T-helper 17 cell (primary cell): ENCODE results near the gene ARHGAP27. TPM values are rescaled to one million over a fixed set of nuclear protein-coding genes. Genes with fewer than 3 reads are reported as not detected.
A peak's percentile ranks its signal among the peaks of the same experiment; 100 is the strongest.

Experiments
- ATAC-seq: fragments of 150-1000 bp; cut with Tn5 transposase; 2 replicates; pipeline ENCODE4 v1.10.0; 2021; ENCODE audit warnings: mild to moderate bottlenecking, moderate library complexity
- DNase-seq, 3 donors: peaks; one replicate each; pipeline versions ENCODE4 v3.0.0 to v3.0.0-alpha.2; 2020 to 2021
- H3K9me3 ChIP-seq: one replicate; pipeline ENCODE4 v1.7.0; 2013; ENCODE audit warnings: low read length, mild to moderate bottlenecking; ENCODE audit not compliant: control insufficient read depth, poor library complexity, severe bottlenecking
- H3K27ac Mint-ChIP-seq: one replicate; pipeline ENCODE4 v1.8.0; 2022; ENCODE audit warnings: mild to moderate bottlenecking, moderate library complexity, mixed read lengths
- H3K27me3 Mint-ChIP-seq: one replicate; pipeline ENCODE4 v1.8.0; 2022; ENCODE audit warnings: mixed read lengths
- H3K36me3 Mint-ChIP-seq: one replicate; pipeline ENCODE4 v1.8.0; 2022; ENCODE audit warnings: low read depth, mixed read lengths
- H3K4me1 Mint-ChIP-seq: one replicate; pipeline ENCODE4 v1.8.0; 2022; ENCODE audit warnings: mild to moderate bottlenecking, mixed read lengths
- H3K4me3 Mint-ChIP-seq: one replicate; pipeline ENCODE4 v1.8.0; 2022; ENCODE audit warnings: mild to moderate bottlenecking, moderate library complexity, mixed read lengths
- total RNA-seq, 4 donors: library from RNA in 2 of 4; stranded (reverse) in 2 of 4; gene quantifications; one replicate each; pipeline ENCODE4 v1.2.3 and lab custom pipeline; 2022 to 2026

Gene ARHGAP27
- total RNA-seq, 2 donors from 2014 or later, result 42.0 to 55.4 TPM

- H3K27ac Mint-ChIP-seq, result no peak overlapping the region
- no peaks in the 10 kb centered on the region for H3K9me3 ChIP-seq
- no peak for DNase-seq
Observed at GRCh38 chr17:45386178-45386577, 46.5 kb downstream of the ARHGAP27 start.

GRCh38 chr17:45385331-45385997, 47.2 kb downstream of the ARHGAP27 start:
- DNase-seq (peak; percentile 78 to 88 (median 86)), ATAC-seq (peak; percentile 95)
- H3K9me3 ChIP-seq, result no peaks in the 10 kb centered on the region
- Mint-ChIP-seq H3K4me3 (no peak overlapping the region), H3K27me3 (peaks cover 34% of the 10 kb centered on the region), H3K36me3 (peaks cover 3% of the 10 kb centered on the region), H3K27ac (no peak overlapping the region), H3K4me1 (peaks cover 19% of the 10 kb centered on the region)

More at GRCh38 chr17:45386178-45386577, 46.5 kb downstream of the ARHGAP27 start:
- H3K4me1 Mint-ChIP-seq, result peaks cover 20% of the 10 kb centered on the region
- H3K36me3 Mint-ChIP-seq, result peaks cover 3% of the 10 kb centered on the region
- ATAC-seq, result no peak
- H3K27me3 Mint-ChIP-seq, result peaks cover 34% of the 10 kb centered on the region
- no peak overlapping the region for H3K4me3 Mint-ChIP-seq

- Mint-ChIP-seq H3K27me3 (peaks cover 33% of the 10 kb centered on the region), H3K27ac (no peak overlapping the region), H3K36me3 (peaks cover 3% of the 10 kb centered on the region), H3K4me1 (peaks cover 21% of the 10 kb centered on the region), H3K4me3 (no peak overlapping the region)
- no peaks in the 10 kb centered on the region for H3K9me3 ChIP-seq
- ATAC-seq (no peak), DNase-seq (no peak)
Observed at GRCh38 chr17:45384789-45385262, 47.8 kb downstream of the ARHGAP27 start.

- ATAC-seq (no peak), DNase-seq (no peak)
- H3K36me3 Mint-ChIP-seq, result peaks cover 3% of the 10 kb centered on the region
- no peak overlapping the region for H3K27ac Mint-ChIP-seq
- H3K4me1 Mint-ChIP-seq, result peaks cover 21% of the 10 kb centered on the region
- H3K27me3 Mint-ChIP-seq, result peaks cover 27% of the 10 kb centered on the region
- H3K4me3 Mint-ChIP-seq, result peak overlapping the region; percentile 52
- no peaks in the 10 kb centered on the region for H3K9me3 ChIP-seq
Observed at GRCh38 chr17:45384047-45384788, 48.5 kb downstream of the ARHGAP27 start.

- peaks cover 24% of the 10 kb centered on the region for H3K27me3 Mint-ChIP-seq
Observed at GRCh38 chr17:45383003-45383402, 49.7 kb downstream of the ARHGAP27 start.

GRCh38 chr17:45382226-45382625, 50.4 kb downstream of the ARHGAP27 start:
- H3K36me3 Mint-ChIP-seq, result peaks cover 3% of the 10 kb centered on the region
- H3K27ac Mint-ChIP-seq, result no peak overlapping the region
- ATAC-seq, result no peak

More at GRCh38 chr17:45383003-45383402, 49.7 kb downstream of the ARHGAP27 start:
- no peaks in the 10 kb centered on the region for H3K9me3 ChIP-seq
- Mint-ChIP-seq H3K4me1 (peaks cover 18% of the 10 kb centered on the region), H3K36me3 (peaks cover 3% of the 10 kb centered on the region), H3K27ac (no peak overlapping the region), H3K4me3 (no peak overlapping the region)
- DNase-seq, result no peak
- no peak for ATAC-seq

GRCh38 chr17:45380991-45381390, 51.7 kb downstream of the ARHGAP27 start:
- H3K4me3 Mint-ChIP-seq, result no peak overlapping the region
- peaks cover 25% of the 10 kb centered on the region for H3K27me3 Mint-ChIP-seq
- no peak for DNase-seq
- ATAC-seq, result no peak
- H3K9me3 ChIP-seq, result no peaks in the 10 kb centered on the region
- no peak overlapping the region for H3K27ac Mint-ChIP-seq
- peaks cover 24% of the 10 kb centered on the region for H3K4me1 Mint-ChIP-seq
- H3K36me3 Mint-ChIP-seq, result peaks cover 3% of the 10 kb centered on the region

More at GRCh38 chr17:45382226-45382625, 50.4 kb downstream of the ARHGAP27 start:
- Mint-ChIP-seq H3K27me3 (peaks cover 25% of the 10 kb centered on the region), H3K4me3 (no peak overlapping the region), H3K4me1 (peaks cover 24% of the 10 kb centered on the region)
- no peaks in the 10 kb centered on the region for H3K9me3 ChIP-seq
- no peak for DNase-seq

GRCh38 chr17:45380046-45380765, 52.5 kb downstream of the ARHGAP27 start:
- no peak overlapping the region for H3K4me3 Mint-ChIP-seq
- ATAC-seq, result no peak
- peaks cover 21% of the 10 kb centered on the region for H3K4me1 Mint-ChIP-seq

GRCh38 chr17:45377401-45377800, 55.3 kb downstream of the ARHGAP27 start:
- Mint-ChIP-seq H3K27me3 (peaks cover 19% of the 10 kb centered on the region), H3K27ac (no peak overlapping the region), H3K36me3 (peaks cover 2% of the 10 kb centered on the region), H3K4me1 (peaks cover 17% of the 10 kb centered on the region), H3K4me3 (peak overlapping the region; percentile 71)
- H3K9me3 ChIP-seq, result no peaks in the 10 kb centered on the region
- ATAC-seq (no peak), DNase-seq (no peak)

More at GRCh38 chr17:45380046-45380765, 52.5 kb downstream of the ARHGAP27 start:
- DNase-seq, result no peak
- peaks cover 25% of the 10 kb centered on the region for H3K27me3 Mint-ChIP-seq
- no peak overlapping the region for H3K27ac Mint-ChIP-seq
- H3K9me3 ChIP-seq, result no peaks in the 10 kb centered on the region
- peaks cover 5% of the 10 kb centered on the region for H3K36me3 Mint-ChIP-seq

- H3K9me3 ChIP-seq, result no peaks in the 10 kb centered on the region
- Mint-ChIP-seq H3K4me1 (peaks cover 20% of the 10 kb centered on the region), H3K36me3 (peaks cover 2% of the 10 kb centered on the region), H3K27ac (no peak overlapping the region), H3K27me3 (peaks cover 27% of the 10 kb centered on the region), H3K4me3 (no peak overlapping the region)
- DNase-seq (no peak), ATAC-seq (no peak)
Observed at GRCh38 chr17:45376171-45377005, 56.3 kb downstream of the ARHGAP27 start.

- H3K27ac Mint-ChIP-seq, result peak overlapping the region; percentile 45
- no peak overlapping the region for H3K4me3 Mint-ChIP-seq
- no peak for DNase-seq
- H3K9me3 ChIP-seq, result no peaks in the 10 kb centered on the region
- peaks cover 36% of the 10 kb centered on the region for H3K27me3 Mint-ChIP-seq
- peaks cover 20% of the 10 kb centered on the region for H3K4me1 Mint-ChIP-seq
- peaks cover 2% of the 10 kb centered on the region for H3K36me3 Mint-ChIP-seq
- ATAC-seq, result no peak
Observed at GRCh38 chr17:45374501-45374900, 58.2 kb downstream of the ARHGAP27 start.

GRCh38 chr17:45372325-45372869, 60.3 kb downstream of the ARHGAP27 start:
- DNase-seq, result no peak
- ATAC-seq, result no peak
- Mint-ChIP-seq H3K4me1 (peaks cover 14% of the 10 kb centered on the region), H3K27ac (peak overlapping the region; percentile 29), H3K4me3 (peak overlapping the region; percentile 78), H3K27me3 (peaks cover 28% of the 10 kb centered on the region), H3K36me3 (peaks cover 2% of the 10 kb centered on the region)
- no peaks in the 10 kb centered on the region for H3K9me3 ChIP-seq
